ENCODE results near the gene ISOC1. TPM values are rescaled to one million over a fixed set of nuclear protein-coding genes. Genes with fewer than 3 reads are reported as not detected.

ISOC1 gene
- total RNA-seq, 4 donors from 2014 or later, result 30.7 to 141 (median 71.5) TPM

DNA sequence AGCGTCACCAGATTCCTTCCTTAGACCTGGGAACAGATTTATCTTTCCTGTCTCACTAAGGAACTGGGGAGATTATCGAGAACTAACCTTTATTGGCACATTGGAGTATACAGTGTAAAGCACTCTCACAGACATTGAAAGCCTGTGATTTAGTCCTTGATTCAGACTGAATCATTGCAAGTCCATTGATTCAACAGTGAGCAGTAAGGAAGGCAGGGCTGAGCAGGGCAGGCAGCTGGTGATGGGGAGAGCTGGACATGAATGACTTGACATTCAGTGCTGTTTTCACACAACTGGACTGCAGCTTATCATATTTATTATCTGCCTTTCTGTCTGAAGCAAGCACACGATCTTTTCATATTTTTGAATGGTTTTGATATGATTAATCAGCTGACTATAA, 16.2 kb downstream of the ISOC1 start:
- Histone ChIP-seq H3K4me3 (no peak overlapping the region), H3K4me1 (peaks cover 0 to 13% of the 10 kb centered on the region in 2 donors), H3K27ac (peak overlapping the region in 1 of 2 donors; percentile 24), H3K27me3 (no peaks in the 10 kb centered on the region), H3K36me3 (no peaks in the 10 kb centered on the region), H3K9me3 (no peaks in the 10 kb centered on the region)
- TF ChIP-seq CTCF (IDR thresholded peaks at IDR 0.05) (no peak), POLR2A (IDR thresholded peaks at IDR 0.05) (no peak)
- intact Hi-C loops (cut with DNase I; ENCODE audit: low total_unique reads), result no loop called here
- DNase-seq, result no peak

GRCh38 chr5:129111351-129111750, 16.8 kb downstream of the ISOC1 start:
- Histone ChIP-seq H3K27ac (peak overlapping the region in 1 of 2 donors; percentile 24), H3K27me3 (no peaks in the 10 kb centered on the region), H3K36me3 (no peaks in the 10 kb centered on the region), H3K9me3 (no peaks in the 10 kb centered on the region), H3K4me1 (peaks cover 0 to 13% of the 10 kb centered on the region in 2 donors), H3K4me3 (no peak overlapping the region)
- intact Hi-C loops (cut with DNase I; ENCODE audit: low total_unique reads), result no loop called here
- no peak for DNase-seq
- TF ChIP-seq POLR2A (IDR thresholded peaks at IDR 0.05) (no peak), CTCF (IDR thresholded peaks at IDR 0.05) (no peak)

DNA sequence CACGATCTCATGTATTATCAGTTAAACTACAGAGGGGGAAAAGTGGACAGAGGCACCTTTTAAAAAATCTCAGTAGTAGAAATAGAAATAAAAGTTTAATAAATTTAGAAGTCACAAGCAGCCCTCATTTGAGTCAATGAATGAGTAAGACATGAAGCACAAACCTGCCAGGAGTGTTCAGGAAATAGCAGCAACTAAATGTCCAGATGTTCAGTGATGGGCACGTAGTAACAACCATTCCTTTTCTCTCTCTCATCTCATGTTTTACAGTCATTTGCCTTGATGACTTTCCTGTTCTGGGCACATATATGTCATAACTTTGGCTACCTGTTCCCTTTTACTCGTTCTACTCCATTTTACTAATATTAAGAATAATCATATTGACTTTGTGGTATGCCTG, 17.7 kb downstream of the ISOC1 start:
- TF ChIP-seq POLR2A (IDR thresholded peaks at IDR 0.05), result no peak
- TF ChIP-seq CTCF (IDR thresholded peaks at IDR 0.05), result no peak
- intact Hi-C loops (cut with DNase I; ENCODE audit: low total_unique reads), result no loop called here
- Histone ChIP-seq H3K27me3 (no peaks in the 10 kb centered on the region), H3K27ac (peak overlapping the region; percentile 17 to 41), H3K9me3 (no peaks in the 10 kb centered on the region), H3K36me3 (no peaks in the 10 kb centered on the region), H3K4me3 (no peak overlapping the region), H3K4me1 (peaks cover 0 to 13% of the 10 kb centered on the region in 2 donors)
- DNase-seq, result no peak

- intact Hi-C loops (cut with DNase I; ENCODE audit: low total_unique reads), result no loop called here
- TF ChIP-seq CTCF (IDR thresholded peaks at IDR 0.05) (peak in 3 of 4 experiments; percentile 14 to 41 (median 40)), POLR2A (IDR thresholded peaks at IDR 0.05) (no peak)
- DNase-seq, result no peak
Measured at GRCh38 chr5:129113867-129114266, 19.3 kb downstream of the ISOC1 start.

GRCh38 chr5:129114539-129115193, 20.1 kb downstream of the ISOC1 start:
- no peaks in the 10 kb centered on the region for H3K36me3 ChIP-seq
- H3K4me3 ChIP-seq, result no peak overlapping the region
- no peaks in the 10 kb centered on the region for H3K9me3 ChIP-seq
- DNase-seq, result no peak
- intact Hi-C loops (cut with DNase I; ENCODE audit: low total_unique reads), result no loop called here
- H3K27ac ChIP-seq, result no peak overlapping the region
- TF ChIP-seq POLR2A (IDR thresholded peaks at IDR 0.05) (no peak), CTCF (IDR thresholded peaks at IDR 0.05) (no peak)
- H3K27me3 ChIP-seq, result no peaks in the 10 kb centered on the region
- H3K4me1 ChIP-seq, result peaks cover 0 to 13% of the 10 kb centered on the region in 2 donors

More at GRCh38 chr5:129113867-129114266, 19.3 kb downstream of the ISOC1 start:
- Histone ChIP-seq H3K4me1 (peaks cover 0 to 13% of the 10 kb centered on the region in 2 donors), H3K9me3 (no peaks in the 10 kb centered on the region), H3K4me3 (no peak overlapping the region), H3K36me3 (no peaks in the 10 kb centered on the region), H3K27ac (peak overlapping the region in 1 of 2 donors; percentile 41), H3K27me3 (no peaks in the 10 kb centered on the region)

All from uterus (tissue), 4 donors.